Ascending aorta (tissue), 2 donors: ENCODE results near the gene PODNL1. TPM values are rescaled to one million over a fixed set of nuclear protein-coding genes. Genes with fewer than 3 reads are reported as not detected.

ENCODE experiments used
- DNase-seq, 2 donors: peaks; one replicate each; pipeline ENCODE4 v3.0.0-alpha.2; 2019; ENCODE audit warnings: low spot score in 2 of 2
- H3K27ac ChIP-seq, 2 donors: fragments of 200-600 bp; sonication (generic); one replicate each; pipeline ENCODE4 v1.5.1; 2016 to 2017; ENCODE audit warnings: mild to moderate bottlenecking in 1 of 2
- H3K27me3 ChIP-seq: fragments of 200-600 bp; sonication (generic); one replicate; pipeline ENCODE4 v1.5.1; 2017
- H3K36me3 ChIP-seq, 2 donors: fragments of 200-600 bp; sonication (generic); one replicate each; pipeline ENCODE4 v1.5.1; 2016
- H3K4me1 ChIP-seq, 2 donors: fragments of 200-600 bp; sonication (generic); one replicate each; pipeline ENCODE4 v1.5.1; 2016 to 2017; ENCODE audit warnings: mild to moderate bottlenecking in 1 of 2
- H3K4me3 ChIP-seq, 2 donors: fragments of 200-600 bp; sonication (generic); one replicate each; pipeline ENCODE4 v1.5.1; 2016 to 2017; ENCODE audit warnings: mild to moderate bottlenecking in 1 of 2
- H3K9me3 ChIP-seq, 2 donors: fragments of 200-600 bp; sonication (generic); one replicate each; pipeline ENCODE4 v1.5.1; 2016
- CTCF ChIP-seq, 3 experiments: fragments of 200-600 bp in 2 of 3; fragments of 450-650 bp in 1 of 3; sonication (generic) in 2 of 3; IDR thresholded peaks; one replicate each; pipeline ENCODE4 v1.5.1; 2016 to 2019; ENCODE audit warnings: antibody characterized with exemption in 3 of 3, mild to moderate bottlenecking in 1 of 3, moderate library complexity in 1 of 3
- intact Hi-C: fragments of 100-400 bp; cut with DNase I; formaldehyde crosslinking; loops from one replicate; pipeline ENCODE4 v1.15.1; 2023
- total RNA-seq: library from RNA; depleted of rRNA; stranded (reverse); fragments of >200 nt; gene quantifications from one replicate; pipeline ENCODE4 v1.1.0, GENCODE V29; 2016

Gene PODNL1
- total RNA-seq, 1 donor from 2014 or later: 12.9 TPM

DNA sequence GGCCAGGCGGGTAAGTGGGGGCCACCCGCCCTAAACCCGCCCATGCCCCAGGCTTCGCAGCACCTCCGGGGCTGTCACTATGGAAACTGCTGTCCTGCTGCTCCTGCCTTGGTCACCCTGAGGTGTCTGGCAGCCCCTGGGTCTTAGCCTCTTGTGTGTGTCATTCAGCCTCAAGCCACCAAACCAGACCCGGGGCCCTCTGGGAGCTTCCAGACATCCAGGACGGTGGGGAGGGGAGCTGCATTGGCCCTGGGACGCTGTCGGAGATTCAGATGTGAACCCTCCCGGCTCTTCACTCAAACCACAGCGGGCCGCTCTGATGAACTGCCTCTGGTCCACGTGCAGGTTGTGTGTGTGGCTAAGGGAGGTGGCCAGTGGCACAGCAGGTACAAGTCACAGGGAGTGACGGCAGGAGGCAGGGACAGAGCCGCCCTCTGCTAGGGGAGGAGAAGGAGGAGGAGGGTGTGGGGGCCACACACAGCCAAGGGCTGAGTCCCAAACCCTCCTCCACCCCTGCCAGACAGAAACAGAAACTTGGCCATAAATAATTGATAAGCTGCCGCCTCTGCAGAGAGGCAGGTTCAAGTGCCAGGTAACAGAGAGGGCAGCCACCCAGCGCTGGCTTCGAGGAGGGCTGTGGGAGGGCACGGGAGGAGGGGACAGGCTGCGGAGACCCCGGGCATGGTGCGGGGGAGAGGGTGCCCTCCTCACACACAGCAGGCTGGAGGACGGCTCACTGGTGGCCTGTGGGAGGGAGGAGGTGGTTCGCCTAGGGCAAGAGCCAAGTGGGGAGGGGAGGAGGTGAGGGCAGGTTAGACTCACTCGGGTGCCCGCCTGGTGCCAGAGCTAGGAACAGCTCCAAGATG is 53.3 kb downstream of the PODNL1 start:
- DNase-seq: no peak
- intact Hi-C loops: no loop called here
- peaks cover 0 to 5% of the 10 kb centered on the region in 2 donors for H3K4me1 ChIP-seq
- no peaks in the 10 kb centered on the region for H3K27me3 ChIP-seq
- no peaks in the 10 kb centered on the region for H3K36me3 ChIP-seq
- no peak overlapping the region for H3K27ac ChIP-seq
- H3K4me3 ChIP-seq: peak overlapping the region in 1 of 2 donors; percentile 4
- TF ChIP-seq CTCF (IDR thresholded peaks at IDR 0.05): no peak
- no peaks in the 10 kb centered on the region for H3K9me3 ChIP-seq

DNA sequence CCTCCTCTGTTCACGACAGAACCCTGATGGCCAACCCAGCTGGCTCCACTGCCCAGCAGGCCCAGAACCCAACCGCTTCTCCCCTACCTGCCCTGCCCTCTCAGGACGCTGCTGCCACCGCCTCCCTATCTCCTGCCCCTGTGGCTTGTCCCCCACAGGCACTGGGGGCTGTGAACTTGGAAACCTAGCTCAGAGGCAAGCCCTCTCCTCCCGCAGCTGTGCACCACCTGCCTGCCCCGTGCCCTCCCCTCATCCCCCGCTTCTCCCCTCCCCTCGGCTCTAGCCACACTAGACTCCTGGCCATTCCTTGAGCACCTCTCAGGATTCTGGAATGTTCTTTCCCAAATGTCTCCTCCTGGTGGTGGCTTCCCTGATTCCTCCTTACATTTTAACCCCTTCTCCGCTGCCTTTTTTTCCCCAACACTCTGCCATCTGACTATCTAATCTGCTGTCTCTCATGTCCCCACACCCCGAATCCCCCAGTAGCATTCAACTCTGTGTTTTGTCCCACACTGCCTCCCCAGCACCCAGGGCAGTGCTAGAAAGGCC is 54.6 kb downstream of the PODNL1 start:
- DNase-seq: no peak
- Histone ChIP-seq H3K36me3 (no peaks in the 10 kb centered on the region), H3K4me1 (peaks cover 6 to 13% of the 10 kb centered on the region in 2 donors), H3K27ac (no peak overlapping the region), H3K4me3 (no peak overlapping the region), H3K9me3 (no peaks in the 10 kb centered on the region), H3K27me3 (no peaks in the 10 kb centered on the region)
- intact Hi-C loops: no loop called here
- TF ChIP-seq CTCF (IDR thresholded peaks at IDR 0.05): no peak

DNA sequence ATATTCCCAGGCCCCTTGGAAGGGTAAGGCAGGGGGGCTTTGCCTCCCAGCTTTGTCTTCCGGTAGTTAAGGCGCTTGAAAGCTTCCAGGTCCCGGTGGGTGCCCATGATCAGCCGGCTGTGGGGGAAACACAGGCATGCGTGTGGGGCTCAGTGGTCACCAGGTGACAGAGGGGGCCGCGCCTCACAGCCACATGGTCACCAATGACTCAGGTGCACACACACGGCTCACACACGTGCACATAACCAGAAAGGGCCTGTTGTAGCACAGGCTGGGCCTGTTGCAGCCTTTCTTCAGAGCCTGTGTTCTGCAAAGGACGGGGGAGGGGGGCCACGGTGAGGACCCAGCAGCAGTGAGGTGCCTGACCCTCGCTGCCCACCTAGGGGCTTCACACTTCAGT is 55.4 kb downstream of the PODNL1 start:
- no peak for TF ChIP-seq CTCF (IDR thresholded peaks at IDR 0.05)
- H3K36me3 ChIP-seq: no peaks in the 10 kb centered on the region
- intact Hi-C loops: no loop called here
- no peaks in the 10 kb centered on the region for H3K9me3 ChIP-seq
- no peaks in the 10 kb centered on the region for H3K27me3 ChIP-seq
- no peak overlapping the region for H3K4me3 ChIP-seq
- DNase-seq: no peak
- peaks cover 6 to 13% of the 10 kb centered on the region in 2 donors for H3K4me1 ChIP-seq
- H3K27ac ChIP-seq: no peak overlapping the region

GRCh38 chr19:13882419-13882795 is 55.8 kb downstream of the PODNL1 start:
- Histone ChIP-seq H3K27me3 (no peaks in the 10 kb centered on the region), H3K4me1 (peaks cover 6 to 13% of the 10 kb centered on the region in 2 donors), H3K9me3 (no peaks in the 10 kb centered on the region), H3K4me3 (no peak overlapping the region), H3K36me3 (no peaks in the 10 kb centered on the region), H3K27ac (peak overlapping the region in 1 of 2 donors; percentile 18)
- intact Hi-C loops: no loop called here
- no peak for TF ChIP-seq CTCF (IDR thresholded peaks at IDR 0.05)
- no peak for DNase-seq

DNA sequence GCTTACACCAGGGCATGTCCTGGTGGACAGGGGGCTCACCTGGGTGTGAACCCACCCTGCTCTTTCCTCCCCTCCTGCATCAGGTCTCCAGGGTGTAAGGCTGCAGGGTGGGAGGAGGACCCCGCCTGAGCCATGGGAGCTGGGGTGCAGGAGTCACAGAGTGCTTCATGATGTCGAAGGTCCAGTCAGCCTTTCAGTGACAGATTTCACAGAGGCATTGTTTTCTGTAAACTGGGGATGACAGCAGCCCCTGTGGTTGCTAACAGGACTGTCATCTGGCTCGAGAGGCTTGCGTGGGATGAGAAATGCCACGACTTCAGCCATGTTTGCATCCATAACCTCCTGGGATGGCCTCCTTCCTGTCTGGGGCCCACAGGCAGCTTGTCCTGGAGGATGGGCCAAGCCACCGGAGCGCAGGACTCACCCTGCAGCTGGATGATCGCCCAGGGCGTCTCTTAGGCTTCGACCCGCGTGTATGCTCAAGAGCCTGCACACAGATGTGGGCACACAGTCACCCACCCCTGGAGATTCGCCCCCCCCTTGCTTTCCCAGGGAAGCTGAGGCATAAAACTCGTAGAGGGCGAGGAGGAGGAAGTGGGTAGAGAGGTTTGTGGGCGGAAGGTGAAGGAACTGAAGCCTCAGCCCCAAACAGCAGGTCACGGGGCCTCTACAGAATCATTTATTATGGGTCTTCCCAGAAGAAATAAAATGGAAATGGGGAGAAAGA is 56.4 kb downstream of the PODNL1 start:
- Histone ChIP-seq H3K4me3 (no peak overlapping the region), H3K27ac (peak overlapping the region; percentile 58 to 81), H3K4me1 (peaks cover 6 to 13% of the 10 kb centered on the region in 2 donors), H3K36me3 (no peaks in the 10 kb centered on the region), H3K27me3 (no peaks in the 10 kb centered on the region), H3K9me3 (no peaks in the 10 kb centered on the region)
- no peak for DNase-seq
- TF ChIP-seq CTCF (IDR thresholded peaks at IDR 0.05): no peak
- intact Hi-C loops: loop anchor here (2.0 kb wide), 2 partner anchors 25 to 71 kb away; partner anchors contain the start of genes BRME1, CC2D1A and DCAF15
